Hepatocyte (in vitro differentiated cells): ENCODE measurements around the gene LHFPL3.

Experiments used
- EZH2 ChIP-seq: fragments of 200-600 bp; sonication (generic); IDR thresholded peaks from 2 replicates; pipeline ENCODE4 v1.6.1; 2016; ENCODE audit warnings: antibody characterized with exemption, mild to moderate bottlenecking, borderline replicate concordance
- EZH2phosphoT487 ChIP-seq: fragments of 200-600 bp; sonication (generic); IDR thresholded peaks from one replicate; pipeline ENCODE4 v1.6.1; 2018; ENCODE audit warnings: antibody characterized with exemption, mild to moderate bottlenecking, low read depth, moderate library complexity; ENCODE audit not compliant: unreplicated experiment, severe bottlenecking
- TF ChIP-seq, protein P1 (sequence below): fragments of 200-600 bp; sonication (generic); IDR thresholded peaks from 2 replicates; pipeline ENCODE4 v1.5.1; 2016; ENCODE audit warnings: antibody characterized with exemption, mild to moderate bottlenecking; ENCODE audit not compliant: poor library complexity

DNA sequence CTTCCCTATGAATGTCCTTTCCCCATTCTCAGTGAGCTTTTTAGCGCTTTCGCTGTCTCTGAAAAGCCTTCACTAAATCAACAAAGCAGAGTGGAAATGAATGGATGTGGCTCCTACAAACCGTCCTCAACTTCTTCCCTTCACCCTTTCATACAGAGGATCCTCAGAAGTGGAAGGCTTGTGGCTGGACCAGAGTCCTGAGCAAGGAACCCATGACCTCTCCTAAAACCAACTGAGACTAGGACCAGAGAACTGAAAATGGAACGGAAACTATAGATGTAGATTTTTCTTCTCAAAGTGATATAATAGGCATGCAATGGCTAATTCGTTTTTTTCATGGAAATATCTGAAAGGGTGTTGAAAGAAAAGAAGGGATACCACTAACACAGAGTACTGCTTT, 122.5 kb downstream of the LHFPL3 start:
- TF ChIP-seq, protein P1, sequence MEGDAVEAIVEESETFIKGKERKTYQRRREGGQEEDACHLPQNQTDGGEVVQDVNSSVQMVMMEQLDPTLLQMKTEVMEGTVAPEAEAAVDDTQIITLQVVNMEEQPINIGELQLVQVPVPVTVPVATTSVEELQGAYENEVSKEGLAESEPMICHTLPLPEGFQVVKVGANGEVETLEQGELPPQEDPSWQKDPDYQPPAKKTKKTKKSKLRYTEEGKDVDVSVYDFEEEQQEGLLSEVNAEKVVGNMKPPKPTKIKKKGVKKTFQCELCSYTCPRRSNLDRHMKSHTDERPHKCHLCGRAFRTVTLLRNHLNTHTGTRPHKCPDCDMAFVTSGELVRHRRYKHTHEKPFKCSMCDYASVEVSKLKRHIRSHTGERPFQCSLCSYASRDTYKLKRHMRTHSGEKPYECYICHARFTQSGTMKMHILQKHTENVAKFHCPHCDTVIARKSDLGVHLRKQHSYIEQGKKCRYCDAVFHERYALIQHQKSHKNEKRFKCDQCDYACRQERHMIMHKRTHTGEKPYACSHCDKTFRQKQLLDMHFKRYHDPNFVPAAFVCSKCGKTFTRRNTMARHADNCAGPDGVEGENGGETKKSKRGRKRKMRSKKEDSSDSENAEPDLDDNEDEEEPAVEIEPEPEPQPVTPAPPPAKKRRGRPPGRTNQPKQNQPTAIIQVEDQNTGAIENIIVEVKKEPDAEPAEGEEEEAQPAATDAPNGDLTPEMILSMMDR, result no peak
- TF ChIP-seq EZH2 (no peak), EZH2phosphoT487 (no peak)
